ENCODE results near the gene TLR9. TPM values are rescaled to one million over a fixed set of nuclear protein-coding genes. Genes with fewer than 3 reads are reported as not detected.

TLR9 gene
- total RNA-seq, 1 experiment from 2014 or later: not detected

DNA sequence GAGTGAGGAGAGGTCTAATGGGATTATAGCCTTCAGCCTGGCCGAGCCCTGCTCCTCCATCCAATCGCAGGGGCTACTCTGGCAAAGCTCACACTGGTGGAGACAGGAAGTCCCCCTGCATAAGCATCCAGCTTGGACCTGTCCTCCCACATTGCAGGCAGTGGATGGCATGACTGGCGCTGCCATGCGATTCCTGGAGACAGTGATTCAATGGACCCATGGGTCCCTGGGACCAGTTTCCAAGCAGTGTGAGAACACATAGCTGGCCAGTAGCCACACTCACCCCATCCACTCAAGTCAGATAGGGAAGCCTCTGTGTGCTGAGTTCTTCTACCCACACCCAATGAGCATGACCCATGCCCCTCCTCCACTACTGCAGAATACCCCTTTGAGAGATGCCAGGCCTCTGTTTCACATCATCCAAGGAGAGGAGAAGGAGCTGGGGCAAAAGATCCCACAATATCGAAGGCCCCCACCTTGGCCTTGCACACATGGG lies 53.1 kb downstream of the TLR9 start:
- no peak for DNase-seq (ENCODE audit: low read depth, low spot score)
- in situ Hi-C loops (cut with HindIII; ENCODE audit: low pct_unique_long_range_greater_than_20kb, low sequenced_read_pairs): no loop called here

DNA sequence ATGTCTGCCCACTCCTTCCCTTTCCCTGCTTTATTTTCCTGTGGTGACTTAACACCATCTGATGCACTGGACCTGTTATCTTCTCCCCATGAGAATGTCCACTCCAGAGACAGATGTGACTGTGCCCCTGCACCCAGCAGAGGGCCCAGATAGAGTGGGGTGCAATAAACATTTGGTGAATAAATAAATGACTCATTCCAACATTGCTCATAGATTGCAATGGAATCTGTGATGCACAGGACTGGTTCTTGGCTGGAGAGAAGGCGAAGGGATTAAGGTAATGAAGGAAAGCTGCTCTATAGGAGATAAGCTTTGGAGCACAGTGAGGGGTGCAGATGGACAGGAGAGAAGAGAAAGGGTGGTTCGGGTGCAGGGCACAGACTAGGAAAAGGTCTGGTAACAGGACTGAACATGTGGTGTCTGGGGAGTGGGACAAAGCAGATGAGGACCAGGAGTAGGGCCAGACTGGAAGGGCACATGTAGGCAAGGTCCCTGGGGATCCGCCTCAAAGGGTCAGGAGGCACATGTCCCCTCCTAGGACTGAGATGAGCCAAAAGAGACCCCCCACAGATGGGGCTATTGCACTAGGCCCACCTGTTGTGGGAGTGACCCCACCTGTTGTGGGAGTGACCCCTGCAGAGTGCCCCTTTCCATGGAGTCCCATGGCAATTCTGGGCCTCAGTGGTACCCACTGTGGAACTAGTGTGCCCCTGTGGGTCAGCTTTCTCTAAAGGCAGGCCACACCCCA lies 53.8 kb downstream of the TLR9 start:
- in situ Hi-C loops (cut with HindIII; ENCODE audit: low pct_unique_long_range_greater_than_20kb, low sequenced_read_pairs): no loop called here
- no peak for DNase-seq (ENCODE audit: low read depth, low spot score)

Small RNA genes lying within 50 kb of the gene (small RNA-seq; reads per million reads assigned to genes)
- gene MIRLET7G: 3.7 to 306 reads per million in 2 experiments

Other genes starting within 250 kb of the TLR9 start
- gene ACY1, start 242.1 kb downstream of the TLR9 start, total RNA-seq (2014; rRNA removed; shearing (Covaris generic)): 137 and 180 TPM in 2 replicates
- gene RPL29, start 229.8 kb downstream of the TLR9 start, total RNA-seq (2014; rRNA removed; shearing (Covaris generic)): 2,678 and 2,698 TPM in 2 replicates
- 11.9 and 12.6 TPM in 2 replicates for gene DUSP7, start 169.1 kb downstream of the TLR9 start, total RNA-seq (2014; rRNA removed; shearing (Covaris generic))
- 7.7 and 11.5 TPM in 2 replicates for gene POC1A, start 71.2 kb downstream of the TLR9 start, total RNA-seq (2014; rRNA removed; shearing (Covaris generic))
- gene ALAS1, start 27.5 kb downstream of the TLR9 start, total RNA-seq (2014; rRNA removed; shearing (Covaris generic)): 98.8 and 103 TPM in 2 replicates
- gene TWF2, start 13.5 kb upstream of the TLR9 start, total RNA-seq (2014; rRNA removed; shearing (Covaris generic)): 59.7 and 66.9 TPM in 2 replicates
- 2.9 and 3.2 TPM in 2 replicates for gene PPM1M, start 20.1 kb upstream of the TLR9 start, total RNA-seq (2014; rRNA removed; shearing (Covaris generic))
- 42.4 and 44.2 TPM in 2 replicates for gene WDR82, start 53.0 kb upstream of the TLR9 start, total RNA-seq (2014; rRNA removed; shearing (Covaris generic))
- gene GLYCTK, start 62.2 kb upstream of the TLR9 start, total RNA-seq (2014; rRNA removed; shearing (Covaris generic)): 7.7 and 8.7 TPM in 2 replicates
- gene DNAH1, start 90.7 kb upstream of the TLR9 start, total RNA-seq (2014; rRNA removed; shearing (Covaris generic)): 0.74 and 1.6 TPM in 2 replicates
- 73.5 and 78.2 TPM in 2 replicates for gene BAP1, start 184.4 kb upstream of the TLR9 start, total RNA-seq (2014; rRNA removed; shearing (Covaris generic))
- gene PHF7, start 185.0 kb upstream of the TLR9 start, total RNA-seq (2014; rRNA removed; shearing (Covaris generic)): 13.8 and 20.1 TPM in 2 replicates
- gene SEMA3G, start 219.5 kb upstream of the TLR9 start, total RNA-seq (2014; rRNA removed; shearing (Covaris generic)): 0.40 and 0.43 TPM in 2 replicates
- gene TNNC1, start 228.4 kb upstream of the TLR9 start, total RNA-seq (2014; rRNA removed; shearing (Covaris generic)): 0.24 and 0.42 TPM in 2 replicates
- 17.7 and 19.9 TPM in 2 replicates for gene NISCH, start 230.0 kb upstream of the TLR9 start, total RNA-seq (2014; rRNA removed; shearing (Covaris generic))

Data from SK-MEL-5 (cell line).